Hepatocyte (in vitro differentiated cells): ENCODE results near the gene NEU3. TPM values are rescaled to one million over a fixed set of nuclear protein-coding genes. Genes with fewer than 3 reads are reported as not detected.

ENCODE experiments used
- DNase-seq: peaks from one replicate; pipeline ENCODE4 v3.0.0-alpha.2; 2016; ENCODE audit warnings: low spot score
- H2AFZ ChIP-seq: fragments of 200-600 bp; sonication (generic); 2 replicates; pipeline ENCODE4 v1.6.0; 2016; ENCODE audit warnings: antibody characterized with exemption, mild to moderate bottlenecking
- H3K27ac ChIP-seq: fragments of 200-600 bp; sonication (generic); 2 replicates; pipeline ENCODE4 v1.5.1; 2016; ENCODE audit warnings: mild to moderate bottlenecking
- H3K27me3 ChIP-seq: fragments of 200-600 bp; sonication (generic); 2 replicates; pipeline ENCODE4 v1.6.1; 2016
- H3K36me3 ChIP-seq: fragments of 200-600 bp; sonication (generic); replicated peaks from 2 replicates; pipeline ENCODE4 v1.5.1; 2016; ENCODE audit warnings: low read depth; ENCODE audit not compliant: insufficient read depth
- H3K4me1 ChIP-seq: fragments of 200-600 bp; sonication (generic); 2 replicates; pipeline ENCODE4 v1.5.1; 2016; ENCODE audit warnings: mild to moderate bottlenecking, moderate library complexity; ENCODE audit not compliant: insufficient read depth
- H3K4me2 ChIP-seq: fragments of 200-600 bp; sonication (generic); 2 replicates; pipeline ENCODE4 v1.6.0; 2016
- H3K4me3 ChIP-seq: fragments of 200-600 bp; sonication (generic); 2 replicates; pipeline ENCODE4 v1.5.1; 2016; ENCODE audit warnings: mild to moderate bottlenecking
- H3K79me2 ChIP-seq: fragments of 200-600 bp; sonication (generic); 2 replicates; pipeline ENCODE4 v1.6.0; 2017; ENCODE audit warnings: mild to moderate bottlenecking
- H3K9me2 ChIP-seq: fragments of 200-600 bp; sonication (generic); replicated peaks from 2 replicates; pipeline ENCODE4 v1.6.0; 2017; ENCODE audit warnings: mild to moderate bottlenecking; ENCODE audit not compliant: insufficient read depth
- H3K9me3 ChIP-seq: fragments of 200-600 bp; sonication (generic); 2 replicates; pipeline ENCODE4 v1.5.1; 2016; ENCODE audit warnings: low read depth, mild to moderate bottlenecking
- H4K20me1 ChIP-seq: fragments of 200-600 bp; sonication (generic); 2 replicates; pipeline ENCODE4 v1.6.0; 2016; ENCODE audit warnings: mild to moderate bottlenecking; ENCODE audit not compliant: insufficient read depth, poor library complexity, severe bottlenecking
- EZH2 ChIP-seq: fragments of 200-600 bp; sonication (generic); IDR thresholded peaks from 2 replicates; pipeline ENCODE4 v1.6.1; 2016; ENCODE audit warnings: antibody characterized with exemption, mild to moderate bottlenecking, borderline replicate concordance
- EZH2phosphoT487 ChIP-seq: fragments of 200-600 bp; sonication (generic); IDR thresholded peaks from one replicate; pipeline ENCODE4 v1.6.1; 2018; ENCODE audit warnings: antibody characterized with exemption, mild to moderate bottlenecking, low read depth, moderate library complexity; ENCODE audit not compliant: unreplicated experiment, severe bottlenecking
- WGBS: methylation state at CpG from one replicate; pipeline ENCODE4 v1.1.6; 2016; ENCODE audit warnings: low lambda C conversion rate; ENCODE audit errors: missing lambda C conversion rate; 5-methylcytosine and 5-hydroxymethylcytosine counted together
- polyA plus RNA-seq: library from polyadenylated mRNA; unstranded; fragments of >200 nt; fragmentation: Nextera tagmentation; extraction: Ambion mirVana; gene quantifications from 2 replicates; pipeline ENCODE4 v1.2.1, GENCODE V29; 2016
- total RNA-seq: library from RNA; depleted of rRNA; stranded (reverse); fragments of >200 nt; gene quantifications from 2 replicates; pipeline ENCODE4 v1.2.3, GENCODE V29; 2014
- TF ChIP-seq, protein P1 (sequence below): fragments of 200-600 bp; sonication (generic); IDR thresholded peaks from 2 replicates; pipeline ENCODE4 v1.5.1; 2016; ENCODE audit warnings: antibody characterized with exemption, mild to moderate bottlenecking; ENCODE audit not compliant: poor library complexity

Gene NEU3
- total and polyA plus RNA-seq, 2 experiments from 2014 or later: 4.3 to 11.7 TPM

DNA sequence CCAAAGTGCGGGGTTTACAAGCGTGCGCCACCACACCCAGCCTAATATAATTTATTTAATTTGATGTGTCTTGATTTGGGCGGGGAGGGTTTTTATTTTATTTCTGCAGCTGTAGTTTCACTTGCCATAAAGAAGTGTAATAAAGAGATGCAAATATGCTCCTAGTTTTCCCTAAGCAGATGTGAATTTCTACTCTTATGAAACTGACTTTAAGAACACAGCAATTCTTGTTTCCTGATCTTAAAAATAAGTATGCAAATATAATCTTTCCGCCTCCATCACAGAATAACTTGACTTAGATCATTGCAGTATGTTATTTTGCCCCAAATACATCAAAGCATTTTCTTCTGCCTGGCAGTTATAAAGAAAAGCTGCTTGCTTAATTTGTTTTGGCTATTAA lies 35.3 kb upstream of the NEU3 start:
- Histone ChIP-seq H3K27ac (no peak overlapping the region), H4K20me1 (peaks cover 48% of the 10 kb centered on the region), H3K36me3 (no peaks in the 10 kb centered on the region), H3K79me2 (peaks cover 91% of the 10 kb centered on the region), H3K4me2 (no peak overlapping the region), H3K9me2 (no peaks in the 10 kb centered on the region), H3K27me3 (no peaks in the 10 kb centered on the region), H3K9me3 (no peaks in the 10 kb centered on the region), H2AFZ (no peak overlapping the region), H3K4me1 (peaks cover 9% of the 10 kb centered on the region), H3K4me3 (no peak overlapping the region)
- no peak for TF ChIP-seq EZH2
- TF ChIP-seq EZH2phosphoT487: no peak
- TF ChIP-seq, protein P1, sequence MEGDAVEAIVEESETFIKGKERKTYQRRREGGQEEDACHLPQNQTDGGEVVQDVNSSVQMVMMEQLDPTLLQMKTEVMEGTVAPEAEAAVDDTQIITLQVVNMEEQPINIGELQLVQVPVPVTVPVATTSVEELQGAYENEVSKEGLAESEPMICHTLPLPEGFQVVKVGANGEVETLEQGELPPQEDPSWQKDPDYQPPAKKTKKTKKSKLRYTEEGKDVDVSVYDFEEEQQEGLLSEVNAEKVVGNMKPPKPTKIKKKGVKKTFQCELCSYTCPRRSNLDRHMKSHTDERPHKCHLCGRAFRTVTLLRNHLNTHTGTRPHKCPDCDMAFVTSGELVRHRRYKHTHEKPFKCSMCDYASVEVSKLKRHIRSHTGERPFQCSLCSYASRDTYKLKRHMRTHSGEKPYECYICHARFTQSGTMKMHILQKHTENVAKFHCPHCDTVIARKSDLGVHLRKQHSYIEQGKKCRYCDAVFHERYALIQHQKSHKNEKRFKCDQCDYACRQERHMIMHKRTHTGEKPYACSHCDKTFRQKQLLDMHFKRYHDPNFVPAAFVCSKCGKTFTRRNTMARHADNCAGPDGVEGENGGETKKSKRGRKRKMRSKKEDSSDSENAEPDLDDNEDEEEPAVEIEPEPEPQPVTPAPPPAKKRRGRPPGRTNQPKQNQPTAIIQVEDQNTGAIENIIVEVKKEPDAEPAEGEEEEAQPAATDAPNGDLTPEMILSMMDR: no peak
- 97% methylated on average over 5 of the region's 5 CpGs for WGBS
- DNase-seq: no peak

- WGBS: 92% methylated on average over 1 of the region's 1 CpG
- no peak overlapping the region for H2AFZ ChIP-seq
- H4K20me1 ChIP-seq: peaks cover 54% of the 10 kb centered on the region
- H3K36me3 ChIP-seq: no peaks in the 10 kb centered on the region
- H3K4me2 ChIP-seq: no peak overlapping the region
- H3K27ac ChIP-seq: no peak overlapping the region
- peaks cover 9% of the 10 kb centered on the region for H3K4me1 ChIP-seq
- no peaks in the 10 kb centered on the region for H3K9me3 ChIP-seq
- H3K27me3 ChIP-seq: no peaks in the 10 kb centered on the region
- no peak for DNase-seq
- peaks cover 99% of the 10 kb centered on the region for H3K79me2 ChIP-seq
- no peaks in the 10 kb centered on the region for H3K9me2 ChIP-seq
- no peak overlapping the region for H3K4me3 ChIP-seq
- no peak for TF ChIP-seq EZH2phosphoT487
- TF ChIP-seq, protein P1: no peak
- no peak for TF ChIP-seq EZH2
These were observed 34.5 kb upstream of the NEU3 start for GRCh38 chr11:74954199-74954598.

GRCh38 chr11:74956397-74957015 lies 32.2 kb upstream of the NEU3 start:
- H3K79me2 ChIP-seq: peaks cover 99% of the 10 kb centered on the region
- TF ChIP-seq EZH2phosphoT487 (no peak), EZH2 (no peak)
- TF ChIP-seq, protein P1: no peak
- no peak overlapping the region for H3K4me3 ChIP-seq
- H3K9me3 ChIP-seq: no peaks in the 10 kb centered on the region
- H3K4me1 ChIP-seq: no peaks in the 10 kb centered on the region
- H3K9me2 ChIP-seq: no peaks in the 10 kb centered on the region
- DNase-seq: peak; percentile 9
- peak overlapping the region; percentile 32 for H3K4me2 ChIP-seq
- H3K27me3 ChIP-seq: no peaks in the 10 kb centered on the region
- H3K27ac ChIP-seq: peak overlapping the region; percentile 23
- peaks cover 63% of the 10 kb centered on the region for H4K20me1 ChIP-seq
- WGBS: 66% methylated on average over 4 of the region's 4 CpGs
- H2AFZ ChIP-seq: no peak overlapping the region
- H3K36me3 ChIP-seq: no peaks in the 10 kb centered on the region
